Neural progenitor cell (in vitro differentiated cells): ENCODE measurements around the gene MAP4K2. TPM values are rescaled to one million over a fixed set of nuclear protein-coding genes. Genes with fewer than 3 reads are reported as not detected.
A peak's percentile ranks its signal among the peaks of the same experiment; 100 is the strongest.

Source experiments
- DNase-seq: peaks from one replicate; pipeline ENCODE4 v3.0.0-alpha.2; 2016; ENCODE audit warnings: low spot score
- H2AFZ ChIP-seq: fragments of 200-600 bp; sonication (generic); replicated peaks from 2 replicates; pipeline ENCODE4 v1.6.1; 2016; ENCODE audit warnings: antibody characterized with exemption
- H3F3A ChIP-seq: fragments of 200-600 bp; sonication (generic); 2 replicates; pipeline ENCODE4 v1.6.1; 2016; ENCODE audit warnings: antibody characterized with exemption, low read depth
- H3K27ac ChIP-seq: fragments of 200-600 bp; sonication (generic); 2 replicates; pipeline ENCODE4 v1.5.1; 2016; ENCODE audit warnings: mild to moderate bottlenecking
- H3K27me3 ChIP-seq: fragments of 200-600 bp; sonication (generic); 2 replicates; pipeline ENCODE4 v1.6.1; 2016; ENCODE audit warnings: mild to moderate bottlenecking, moderate library complexity
- H3K36me3 ChIP-seq: fragments of 200-600 bp; sonication (generic); 2 replicates; pipeline ENCODE4 v1.5.1; 2016
- H3K4me1 ChIP-seq: fragments of 200-600 bp; sonication (generic); 2 replicates; pipeline ENCODE4 v1.6.1; 2016; ENCODE audit warnings: mixed run types
- H3K4me2 ChIP-seq: fragments of 200-600 bp; sonication (generic); 2 replicates; pipeline ENCODE4 v1.6.1; 2016
- H3K4me3 ChIP-seq: fragments of 200-600 bp; sonication (generic); 2 replicates; pipeline ENCODE4 v1.5.1; 2016
- H3K79me2 ChIP-seq: fragments of 200-600 bp; sonication (generic); 2 replicates; pipeline ENCODE4 v1.6.1; 2016; ENCODE audit warnings: low read depth
- H3K9ac ChIP-seq: fragments of 200-600 bp; sonication (generic); 2 replicates; pipeline ENCODE4 v1.6.1; 2016
- H3K9me3 ChIP-seq: fragments of 200-600 bp; sonication (generic); 2 replicates; pipeline ENCODE4 v1.5.1; 2016; ENCODE audit warnings: low read depth
- H4K20me1 ChIP-seq: fragments of 200-600 bp; sonication (generic); 2 replicates; pipeline ENCODE4 v1.6.1; 2016; ENCODE audit warnings: low read depth
- H3K27ac Mint-ChIP-seq: 3 replicates; pipeline ENCODE4 v1.8.0; 2021; ENCODE audit warnings: mixed read lengths
- H3K27me3 Mint-ChIP-seq: 2 replicates; pipeline ENCODE4 v1.8.0; 2022; ENCODE audit warnings: low read depth, mild to moderate bottlenecking, inconsistent platforms, moderate library complexity, mixed read lengths; ENCODE audit not compliant: insufficient read depth
- H3K36me3 Mint-ChIP-seq: 3 replicates; pipeline ENCODE4 v1.8.0; 2021; ENCODE audit warnings: mixed read lengths
- H3K4me1 Mint-ChIP-seq: 3 replicates; pipeline ENCODE4 v1.8.0; 2021; ENCODE audit warnings: mixed read lengths
- H3K4me3 Mint-ChIP-seq: 3 replicates; pipeline ENCODE4 v1.8.0; 2021; ENCODE audit warnings: mild to moderate bottlenecking, moderate library complexity, mixed read lengths
- H3K9me3 Mint-ChIP-seq: 3 replicates; pipeline ENCODE4 v1.8.0; 2020; ENCODE audit warnings: mixed read lengths
- CTCF ChIP-seq: fragments of 200-600 bp; sonication (generic); IDR thresholded peaks from 2 replicates; pipeline ENCODE4 v1.5.1; 2017; ENCODE audit warnings: antibody characterized with exemption, mild to moderate bottlenecking
- EZH2 ChIP-seq: fragments of 200-600 bp; sonication (generic); IDR thresholded peaks from 2 replicates; pipeline ENCODE4 v1.6.1; 2017; ENCODE audit warnings: antibody characterized with exemption, mild to moderate bottlenecking, moderate library complexity
- EZH2phosphoT487 ChIP-seq: fragments of 200-600 bp; sonication (generic); IDR thresholded peaks from 2 replicates; pipeline ENCODE4 v1.6.1; 2017; ENCODE audit warnings: antibody characterized with exemption
- total RNA-seq: library from RNA; depleted of rRNA; stranded (reverse); fragments of >200 nt; gene quantifications from 2 replicates; pipeline ENCODE4 v1.2.3, GENCODE V29; 2015; ENCODE audit warnings: low replicate concordance

Gene MAP4K2
- total RNA-seq, 1 donor from 2014 or later: 15.8 TPM

- Mint-ChIP-seq H3K9me3 (no peaks in the 10 kb centered on the region), H3K4me3 (no peak overlapping the region), H3K36me3 (peaks cover 2% of the 10 kb centered on the region), H3K27me3 (peaks cover 3% of the 10 kb centered on the region), H3K27ac (peak overlapping the region; percentile 47), H3K4me1 (peaks cover 2% of the 10 kb centered on the region)
- no peak for TF ChIP-seq EZH2
- TF ChIP-seq EZH2phosphoT487: no peak
- TF ChIP-seq CTCF: no peak
- no peaks in the 10 kb centered on the region for H3K4me1 ChIP-seq
- H4K20me1 ChIP-seq: no peaks in the 10 kb centered on the region
- H3K36me3 ChIP-seq: no peaks in the 10 kb centered on the region
- H3K27me3 ChIP-seq: no peaks in the 10 kb centered on the region
- H3F3A ChIP-seq: no peaks in the 10 kb centered on the region
- no peaks in the 10 kb centered on the region for H3K9me3 ChIP-seq
- H3K4me2 ChIP-seq: no peak overlapping the region
- peak overlapping the region; percentile 20 for H3K9ac ChIP-seq
- no peaks in the 10 kb centered on the region for H3K79me2 ChIP-seq
- H3K4me3 ChIP-seq: no peak overlapping the region
- H2AFZ ChIP-seq: no peak overlapping the region
- no peak overlapping the region for H3K27ac ChIP-seq
- DNase-seq: no peak
Measured at GRCh38 chr11:64793271-64794160, 9.5 kb downstream of the MAP4K2 start.

GRCh38 chr11:64792482-64792881 lies 10.5 kb downstream of the MAP4K2 start:
- no peaks in the 10 kb centered on the region for H3K9me3 Mint-ChIP-seq
- TF ChIP-seq EZH2phosphoT487 (no peak), CTCF (no peak), EZH2 (no peak)
- Histone ChIP-seq H3K9ac (no peak overlapping the region), H3K79me2 (no peaks in the 10 kb centered on the region), H3K36me3 (no peaks in the 10 kb centered on the region), H2AFZ (no peak overlapping the region), H3K4me3 (no peak overlapping the region), H3K4me1 (no peaks in the 10 kb centered on the region), H3K9me3 (no peaks in the 10 kb centered on the region), H4K20me1 (no peaks in the 10 kb centered on the region), H3F3A (peaks cover 3% of the 10 kb centered on the region), H3K27ac (no peak overlapping the region), H3K4me2 (no peak overlapping the region), H3K27me3 (no peaks in the 10 kb centered on the region)
- peaks cover 3% of the 10 kb centered on the region for H3K27me3 Mint-ChIP-seq
- no peak overlapping the region for H3K27ac Mint-ChIP-seq
- no peak overlapping the region for H3K4me3 Mint-ChIP-seq
- peaks cover 2% of the 10 kb centered on the region for H3K36me3 Mint-ChIP-seq
- no peak for DNase-seq
- H3K4me1 Mint-ChIP-seq: peaks cover 2% of the 10 kb centered on the region

- Mint-ChIP-seq H3K36me3 (peaks cover 2% of the 10 kb centered on the region), H3K9me3 (no peaks in the 10 kb centered on the region), H3K27me3 (peaks cover 3% of the 10 kb centered on the region), H3K4me1 (peaks cover 2% of the 10 kb centered on the region), H3K4me3 (no peak overlapping the region), H3K27ac (no peak overlapping the region)
- DNase-seq: no peak
- no peak overlapping the region for H3K9ac ChIP-seq
- H3K4me3 ChIP-seq: no peak overlapping the region
- no peak overlapping the region for H3K4me2 ChIP-seq
- no peaks in the 10 kb centered on the region for H3K36me3 ChIP-seq
- H3K9me3 ChIP-seq: no peaks in the 10 kb centered on the region
- H2AFZ ChIP-seq: no peak overlapping the region
- TF ChIP-seq EZH2: no peak
- TF ChIP-seq CTCF: no peak
- no peak for TF ChIP-seq EZH2phosphoT487
- no peaks in the 10 kb centered on the region for H3K27me3 ChIP-seq
- no peaks in the 10 kb centered on the region for H4K20me1 ChIP-seq
- peaks cover 3% of the 10 kb centered on the region for H3F3A ChIP-seq
- no peaks in the 10 kb centered on the region for H3K79me2 ChIP-seq
- H3K4me1 ChIP-seq: no peaks in the 10 kb centered on the region
- no peak overlapping the region for H3K27ac ChIP-seq
Measured at GRCh38 chr11:64791781-64792291, 11.2 kb downstream of the MAP4K2 start.
